ENCODE data around the gene GJA1.
"Not testable (repeated sequence)": the region's sequence is repeated elsewhere in the genome, so short reads cannot be mapped to it uniquely, and the experiment has no call there.

The GJA1 gene

GRCh38 chr6:121435444-121436069 lies at the start of gene GJA1:
GJA1 (plus strand) TSS chr6:121435646; CDS start chr6:121446848, 11,202 bp downstream.
- TF ChIP-seq CTCF (IDR thresholded peaks at IDR 0.05; ENCODE audit: borderline replicate concordance, extremely low read depth, low read length, poor library complexity, severe bottlenecking) (no peak), EZH2 (IDR thresholded peaks at IDR 0.05; ENCODE audit: borderline replicate concordance, low read depth, low read length, severe bottlenecking) (no peak)
- Histone ChIP-seq H3K36me3 (ENCODE audit: insufficient read depth, low read length) (no peaks in the 10 kb centered on the region), H3K9ac (ENCODE audit: low read depth, low read length) (no peak within 1 kb of the TSS), H3K4me2 (ENCODE audit: insufficient read depth, low read length) (no peak within 1 kb of the TSS), H2AFZ (ENCODE audit: low read depth, low read length) (0 out of 2 replicates have a peak within 1 kb of the TSS, but pooled peaks have one; percentile 56), H3K4me1 (ENCODE audit: insufficient read depth, low read length) (peaks cover 12% of the 10 kb centered on the region), H3K4me3 (ENCODE audit: low read depth in 1 of 2, low read length in 2 of 2) (no peak within 1 kb of the TSS), H3K27ac (ENCODE audit: low read length) (no peak within 1 kb of the TSS), H3K27me3 (ENCODE audit: insufficient read depth, low read length, poor library complexity) (no peaks in the 10 kb centered on the region), H3K9me3 (ENCODE audit: insufficient read depth, low read length, severe bottlenecking) (no peaks in the 10 kb centered on the region), H4K20me1 (ENCODE audit: insufficient read depth, low read length) (no peaks in the 10 kb centered on the region), H3K79me2 (ENCODE audit: insufficient read depth, low read length) (no peaks in the 10 kb centered on the region)
- DNase-seq, result no peak
- ATAC-seq (ENCODE audit: insufficient read depth, low read depth), result no peak

- H3K79me2 ChIP-seq (ENCODE audit: insufficient read depth, low read length); H4K20me1 ChIP-seq (ENCODE audit: insufficient read depth, low read length); H2AFZ ChIP-seq (ENCODE audit: low read depth, low read length); H3K27ac ChIP-seq (ENCODE audit: low read length); H3K4me2 ChIP-seq (ENCODE audit: insufficient read depth, low read length); H3K9me3 ChIP-seq (ENCODE audit: insufficient read depth, low read length, severe bottlenecking); H3K36me3 ChIP-seq (ENCODE audit: insufficient read depth, low read length); H3K4me1 ChIP-seq (ENCODE audit: insufficient read depth, low read length); ATAC-seq (ENCODE audit: insufficient read depth, low read depth); H3K4me3 ChIP-seq (ENCODE audit: low read depth in 1 of 2, low read length in 2 of 2); DNase-seq; H3K9ac ChIP-seq (ENCODE audit: low read depth, low read length); H3K27me3 ChIP-seq (ENCODE audit: insufficient read depth, low read length, poor library complexity): not testable (repeated sequence)
Observed at GRCh38 chr6:121386551-121386950, 48.9 kb upstream of the GJA1 start.

- Histone ChIP-seq H3K4me3 (ENCODE audit: low read depth in 1 of 2, low read length in 2 of 2) (no peak overlapping the region), H3K4me1 (ENCODE audit: insufficient read depth, low read length) (no peaks in the 10 kb centered on the region), H3K27ac (ENCODE audit: low read length) (no peak overlapping the region), H3K79me2 (ENCODE audit: insufficient read depth, low read length) (no peaks in the 10 kb centered on the region), H3K36me3 (ENCODE audit: insufficient read depth, low read length) (no peaks in the 10 kb centered on the region), H4K20me1 (ENCODE audit: insufficient read depth, low read length) (no peaks in the 10 kb centered on the region), H3K4me2 (ENCODE audit: insufficient read depth, low read length) (no peak overlapping the region), H3K27me3 (ENCODE audit: insufficient read depth, low read length, poor library complexity) (no peaks in the 10 kb centered on the region), H3K9me3 (ENCODE audit: insufficient read depth, low read length, severe bottlenecking) (no peaks in the 10 kb centered on the region), H2AFZ (ENCODE audit: low read depth, low read length) (no peak overlapping the region), H3K9ac (ENCODE audit: low read depth, low read length) (no peak overlapping the region)
- DNase-seq (no peak), ATAC-seq (ENCODE audit: insufficient read depth, low read depth) (no peak)
- TF ChIP-seq CTCF (IDR thresholded peaks at IDR 0.05; ENCODE audit: borderline replicate concordance, extremely low read depth, low read length, poor library complexity, severe bottlenecking), result no peak
- no peak for TF ChIP-seq EZH2 (IDR thresholded peaks at IDR 0.05; ENCODE audit: borderline replicate concordance, low read depth, low read length, severe bottlenecking)
Observed at GRCh38 chr6:121389419-121389818, 46.0 kb upstream of the GJA1 start.

DNA sequence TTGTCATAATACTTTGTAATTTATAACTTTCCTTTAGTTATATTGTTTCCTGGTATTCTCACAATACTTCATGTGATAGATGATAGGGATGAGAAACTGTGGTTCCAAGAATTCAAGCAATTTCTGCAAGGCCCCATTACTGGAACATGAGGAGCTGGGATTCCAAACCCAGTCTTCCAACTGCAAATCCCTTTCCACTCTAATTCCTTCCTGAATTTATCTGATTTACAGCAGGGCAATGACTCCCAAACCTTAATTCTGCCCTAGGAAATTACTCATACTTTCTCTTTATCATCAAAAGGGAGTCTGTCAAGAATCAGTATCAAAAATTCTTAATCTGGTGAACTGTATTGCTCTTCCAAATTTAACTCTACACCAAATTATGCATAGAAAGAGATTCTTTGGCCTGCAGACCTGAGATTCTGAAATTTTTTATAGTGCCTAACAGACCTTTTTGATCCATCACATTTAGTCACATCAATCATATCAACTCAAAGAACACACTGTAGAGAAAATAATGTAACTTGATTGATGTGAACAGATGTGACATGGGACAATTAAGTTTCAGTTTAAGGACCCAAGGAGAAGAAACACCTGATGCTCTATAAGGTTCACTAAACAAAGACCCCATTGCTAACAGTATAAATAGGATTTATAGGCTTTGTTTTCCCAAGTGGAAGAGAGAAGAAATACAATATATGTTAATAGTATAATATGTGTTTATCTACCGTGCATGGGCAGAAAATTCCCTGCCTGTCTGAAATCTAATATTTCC lies 41.5 kb upstream of the GJA1 start:
- Histone ChIP-seq H3K4me3 (ENCODE audit: low read depth in 1 of 2, low read length in 2 of 2) (no peak overlapping the region), H3K4me2 (ENCODE audit: insufficient read depth, low read length) (no peak overlapping the region), H3K79me2 (ENCODE audit: insufficient read depth, low read length) (no peaks in the 10 kb centered on the region), H3K9ac (ENCODE audit: low read depth, low read length) (no peak overlapping the region), H3K27me3 (ENCODE audit: insufficient read depth, low read length, poor library complexity) (no peaks in the 10 kb centered on the region), H3K9me3 (ENCODE audit: insufficient read depth, low read length, severe bottlenecking) (no peaks in the 10 kb centered on the region), H3K4me1 (ENCODE audit: insufficient read depth, low read length) (no peaks in the 10 kb centered on the region), H4K20me1 (ENCODE audit: insufficient read depth, low read length) (no peaks in the 10 kb centered on the region), H3K36me3 (ENCODE audit: insufficient read depth, low read length) (no peaks in the 10 kb centered on the region), H2AFZ (ENCODE audit: low read depth, low read length) (no peak overlapping the region), H3K27ac (ENCODE audit: low read length) (no peak overlapping the region)
- TF ChIP-seq EZH2 (IDR thresholded peaks at IDR 0.05; ENCODE audit: borderline replicate concordance, low read depth, low read length, severe bottlenecking) (no peak), CTCF (IDR thresholded peaks at IDR 0.05; ENCODE audit: borderline replicate concordance, extremely low read depth, low read length, poor library complexity, severe bottlenecking) (no peak)
- ATAC-seq (ENCODE audit: insufficient read depth, low read depth) (no peak), DNase-seq (no peak)

All from DND-41 (cell line).